ENCODE data around the gene EIF3D. TPM values are rescaled to one million over a fixed set of nuclear protein-coding genes. Genes with fewer than 3 reads are reported as not detected.

EIF3D gene
- total and polyA plus RNA-seq, 2 of the 13 experiments (the other 11 are each of a cell fraction or from before 2014, with no cell fraction given) = 118 to 274 TPM

GRCh38 chr22:36464715-36465231, 64.2 kb downstream of the EIF3D start:
- in situ Hi-C loops (cut with HindIII; ENCODE audit: extremely low pct_ligation_motif_present, low pct_unique_long_range_greater_than_20kb) (loop anchor here (5.0 kb wide), 1 partner anchor 162 kb away; no protein-coding TSS in a partner anchor), intact Hi-C loops (cut with micrococcal nuclease; ENCODE audit: unreplicated experiment) (no loop called here)
- 94% methylated on average over 20 of the region's 20 CpGs for WGBS (ENCODE audit: low lambda C conversion rate)
- Histone ChIP-seq H4K20me1 (ENCODE audit: insufficient read depth, low read length) (no peaks in the 10 kb centered on the region), H3K79me2 (ENCODE audit: insufficient read depth, low read length) (no peaks in the 10 kb centered on the region), H3K4me2 (ENCODE audit: low read depth, low read length) (no peak overlapping the region), H3K27me3 (ENCODE audit: control insufficient read depth in 1 of 2, insufficient read depth in 2 of 2, low read length in 2 of 2) (no peaks in the 10 kb centered on the region), H2AFZ (ENCODE audit: low read length) (no peak overlapping the region), H3K4me3 (replicated peaks in 1 of 3; ENCODE audit: insufficient read depth in 1 of 3, low read depth in 2 of 3, low read length in 3 of 3) (no peak overlapping the region), H3K4me1 (ENCODE audit: insufficient read depth, low read length) (peaks cover 31% of the 10 kb centered on the region), H3K27ac (ENCODE audit: extremely low read length, insufficient read depth, low read length) (no peak overlapping the region), H3K9ac (ENCODE audit: insufficient read depth, low read depth, low read length) (no peak overlapping the region), H3K9me3 (ENCODE audit: low read length) (no peaks in the 10 kb centered on the region), H3K36me3 (replicated peaks in 1 of 2; ENCODE audit: control insufficient read depth in 1 of 2, insufficient read depth in 2 of 2, low read length in 2 of 2) (peaks cover 0 to 17% of the 10 kb centered on the region in 2 experiments; a peak in 2 of 5 replicates)
- no peak for TF ChIP-seq THRA (CRISPR knock-in tag; IDR thresholded peaks at IDR 0.05; ENCODE audit: borderline replicate concordance)
- 0 out of 2 replicates have a peak, but pooled peaks have one; percentile 13 for TF ChIP-seq ZFP91 (CRISPR knock-in tag; IDR thresholded peaks at IDR 0.05; ENCODE audit: borderline replicate concordance)
- POLR2A ChIA-PET = interaction anchor here (1.0 to 3.2 kb wide), 2 partner anchors 29 to 113 kb away, joined by 3 to 10 read pairs; no protein-coding TSS in a partner anchor
- CTCF ChIA-PET (ENCODE audit: low intra/inter-chr PET ratio, low total read pairs) = no interaction called here
- FAIRE-seq (no peak), DNase-seq (ENCODE audit: low spot score) (no peak), ATAC-seq (no peak)
- BruUV-seq (replicated peaks) = no TSS peak

- DNase-seq (ENCODE audit: low spot score) = no peak
- WGBS (ENCODE audit: low lambda C conversion rate) = 87% methylated on average over 12 of the region's 17 CpGs
- BruUV-seq (replicated peaks) = no TSS peak
- CTCF ChIA-PET (ENCODE audit: low intra/inter-chr PET ratio, low total read pairs) = no interaction called here
- Histone ChIP-seq H3K36me3 (replicated peaks in 1 of 2; ENCODE audit: control insufficient read depth in 1 of 2, insufficient read depth in 2 of 2, low read length in 2 of 2) (peaks cover 0 to 12% of the 10 kb centered on the region in 2 experiments; a peak in 2 of 5 replicates), H2AFZ (ENCODE audit: low read length) (no peak overlapping the region), H3K4me3 (replicated peaks in 1 of 3; ENCODE audit: insufficient read depth in 1 of 3, low read depth in 2 of 3, low read length in 3 of 3) (no peak overlapping the region), H3K4me1 (ENCODE audit: insufficient read depth, low read length) (peaks cover 39% of the 10 kb centered on the region), H3K9ac (ENCODE audit: insufficient read depth, low read depth, low read length) (no peak overlapping the region), H3K79me2 (ENCODE audit: insufficient read depth, low read length) (no peaks in the 10 kb centered on the region), H3K27ac (ENCODE audit: extremely low read length, insufficient read depth, low read length) (no peak overlapping the region), H4K20me1 (ENCODE audit: insufficient read depth, low read length) (no peaks in the 10 kb centered on the region), H3K9me3 (ENCODE audit: low read length) (no peaks in the 10 kb centered on the region), H3K27me3 (ENCODE audit: control insufficient read depth in 1 of 2, insufficient read depth in 2 of 2, low read length in 2 of 2) (no peaks in the 10 kb centered on the region), H3K4me2 (ENCODE audit: low read depth, low read length) (no peak overlapping the region)
- TF ChIP-seq LRRFIP1 (CRISPR knock-in tag; conservative IDR thresholded peaks at IDR 0.05) (no peak), ZNF567 (CRISPR knock-in tag; IDR thresholded peaks at IDR 0.05; ENCODE audit: borderline replicate concordance) (no peak), SATB2 (CRISPR knock-in tag; IDR thresholded peaks at IDR 0.05) (no peak), AGO2 (optimal IDR thresholded peaks at IDR 0.05; ENCODE audit: low read depth, low read length) (peak; percentile 52)
- POLR2A ChIA-PET = interaction anchor here (0.7 to 3.2 kb wide), 4 partner anchors 18 to 112 kb away, joined by 3 to 10 read pairs (median 5); partner anchors contain the start of gene TXN2
- no peak for ATAC-seq
- in situ Hi-C loops (cut with HindIII; ENCODE audit: extremely low pct_ligation_motif_present, low pct_unique_long_range_greater_than_20kb) (no loop called here), intact Hi-C loops (cut with micrococcal nuclease; ENCODE audit: unreplicated experiment) (no loop called here)
- no peak for FAIRE-seq
Observed at GRCh38 chr22:36463783-36464184, 65.2 kb downstream of the EIF3D start.
